GM12873 (cell line): ENCODE data around the gene KRT25.
A peak's percentile ranks its signal among the peaks of the same experiment; 100 is the strongest.

Experiments
- TF ChIP-seq, protein P1 (sequence below): IDR thresholded peaks from 2 replicates; pipeline ENCODE4 v1.5.1; 2012; ENCODE audit warnings: low read depth, mild to moderate bottlenecking, moderate library complexity, low read length, control low read depth; ENCODE audit not compliant: insufficient read depth; ENCODE audit errors: missing control alignments

KRT25 gene

GRCh38 chr17:40751065-40751464 is 4.1 kb downstream of the KRT25 start:
- TF ChIP-seq, protein P1, sequence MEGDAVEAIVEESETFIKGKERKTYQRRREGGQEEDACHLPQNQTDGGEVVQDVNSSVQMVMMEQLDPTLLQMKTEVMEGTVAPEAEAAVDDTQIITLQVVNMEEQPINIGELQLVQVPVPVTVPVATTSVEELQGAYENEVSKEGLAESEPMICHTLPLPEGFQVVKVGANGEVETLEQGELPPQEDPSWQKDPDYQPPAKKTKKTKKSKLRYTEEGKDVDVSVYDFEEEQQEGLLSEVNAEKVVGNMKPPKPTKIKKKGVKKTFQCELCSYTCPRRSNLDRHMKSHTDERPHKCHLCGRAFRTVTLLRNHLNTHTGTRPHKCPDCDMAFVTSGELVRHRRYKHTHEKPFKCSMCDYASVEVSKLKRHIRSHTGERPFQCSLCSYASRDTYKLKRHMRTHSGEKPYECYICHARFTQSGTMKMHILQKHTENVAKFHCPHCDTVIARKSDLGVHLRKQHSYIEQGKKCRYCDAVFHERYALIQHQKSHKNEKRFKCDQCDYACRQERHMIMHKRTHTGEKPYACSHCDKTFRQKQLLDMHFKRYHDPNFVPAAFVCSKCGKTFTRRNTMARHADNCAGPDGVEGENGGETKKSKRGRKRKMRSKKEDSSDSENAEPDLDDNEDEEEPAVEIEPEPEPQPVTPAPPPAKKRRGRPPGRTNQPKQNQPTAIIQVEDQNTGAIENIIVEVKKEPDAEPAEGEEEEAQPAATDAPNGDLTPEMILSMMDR: no peak

GRCh38 chr17:40750391-40750790 is 4.7 kb downstream of the KRT25 start:
- TF ChIP-seq, protein P1: no peak

- TF ChIP-seq, protein P1: peak; percentile 11
Observed at GRCh38 chr17:40738553-40738952, 16.6 kb downstream of the KRT25 start.

DNA sequence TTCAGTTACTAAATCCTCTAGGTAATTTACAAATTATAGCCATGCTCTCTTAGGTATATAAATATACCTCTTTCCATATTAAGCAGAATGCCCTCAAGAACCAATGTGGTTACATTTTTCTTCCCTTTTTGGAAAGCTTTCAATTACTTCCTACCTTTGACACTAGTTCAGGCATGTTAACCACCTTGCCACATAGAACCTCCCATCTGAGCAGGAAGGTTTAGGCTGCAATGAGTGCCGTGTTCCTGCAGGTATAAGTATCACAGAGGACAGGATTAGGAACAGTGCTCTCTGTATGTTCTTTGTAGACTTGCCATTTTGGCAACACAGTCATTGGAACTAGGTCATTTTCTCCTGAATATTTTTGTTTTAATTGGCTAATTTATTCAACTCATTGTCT is 20.1 kb downstream of the KRT25 start:
- TF ChIP-seq, protein P1: no peak

DNA sequence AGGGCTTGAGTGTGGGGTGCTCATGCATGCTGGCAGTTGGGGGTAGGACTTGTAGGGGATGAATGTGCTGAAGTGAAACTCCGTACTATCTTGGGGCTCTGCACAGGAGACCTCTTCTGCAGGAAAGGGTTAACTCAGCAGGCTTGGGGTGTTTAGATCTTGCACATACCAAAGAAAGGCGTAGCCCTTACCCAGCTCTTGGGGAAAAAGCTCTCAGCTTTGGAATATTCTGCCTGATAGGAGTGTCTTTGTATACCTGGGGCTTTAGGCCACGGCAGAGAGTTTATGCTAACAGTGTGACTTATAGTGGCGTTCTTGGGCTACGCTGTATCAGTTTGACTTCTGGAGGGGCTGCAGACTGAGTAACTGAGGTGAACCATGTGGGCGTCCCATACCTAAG is 21.1 kb downstream of the KRT25 start:
- TF ChIP-seq, protein P1: no peak

DNA sequence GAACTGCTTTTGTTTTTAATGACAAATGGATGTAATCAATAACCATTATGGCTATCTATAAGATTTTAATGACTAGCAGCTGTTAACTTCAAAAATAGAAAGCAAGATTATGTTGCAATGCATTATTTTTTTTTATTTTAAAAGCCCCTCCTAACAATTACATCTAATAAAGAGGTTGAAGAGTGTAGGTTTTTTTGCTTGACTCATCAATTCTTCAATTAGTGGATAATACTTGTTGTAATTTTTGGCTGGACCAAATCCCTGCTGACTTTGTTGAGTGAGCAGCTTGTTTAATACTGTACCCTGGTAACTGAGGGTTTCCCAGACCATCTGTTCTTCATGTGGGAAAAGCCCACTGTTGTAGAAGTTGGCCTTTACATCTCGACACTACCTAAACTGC is 24.2 kb downstream of the KRT25 start:
- TF ChIP-seq, protein P1: no peak

GRCh38 chr17:40727447-40728231 is 27.5 kb downstream of the KRT25 start:
- TF ChIP-seq, protein P1: no peak
